HL-60 (cell line): ENCODE measurements around the gene SPRTN.

Experiments used
- GABPA ChIP-seq: IDR thresholded peaks from 2 replicates; pipeline ENCODE4 v1.6.1; 2012; ENCODE audit warnings: low read depth
- POLR2AphosphoS5 ChIP-seq: IDR thresholded peaks from 2 replicates; pipeline ENCODE4 v1.6.1; 2012; ENCODE audit warnings: low read depth
- TF ChIP-seq, protein P1 (sequence below): IDR thresholded peaks from 2 replicates; pipeline ENCODE4 v1.6.1; 2012; ENCODE audit warnings: low read depth; ENCODE audit not compliant: insufficient replicate concordance
- TF ChIP-seq, protein P2 (sequence below): IDR thresholded peaks from one replicate; pipeline ENCODE4 v1.5.1; 2011; ENCODE audit warnings: low read length, control low read depth, inconsistent platforms; ENCODE audit not compliant: insufficient read depth

GRCh38 chr1:231295938-231296337 lies 42.2 kb upstream of the SPRTN start:
- TF ChIP-seq, protein P1, sequence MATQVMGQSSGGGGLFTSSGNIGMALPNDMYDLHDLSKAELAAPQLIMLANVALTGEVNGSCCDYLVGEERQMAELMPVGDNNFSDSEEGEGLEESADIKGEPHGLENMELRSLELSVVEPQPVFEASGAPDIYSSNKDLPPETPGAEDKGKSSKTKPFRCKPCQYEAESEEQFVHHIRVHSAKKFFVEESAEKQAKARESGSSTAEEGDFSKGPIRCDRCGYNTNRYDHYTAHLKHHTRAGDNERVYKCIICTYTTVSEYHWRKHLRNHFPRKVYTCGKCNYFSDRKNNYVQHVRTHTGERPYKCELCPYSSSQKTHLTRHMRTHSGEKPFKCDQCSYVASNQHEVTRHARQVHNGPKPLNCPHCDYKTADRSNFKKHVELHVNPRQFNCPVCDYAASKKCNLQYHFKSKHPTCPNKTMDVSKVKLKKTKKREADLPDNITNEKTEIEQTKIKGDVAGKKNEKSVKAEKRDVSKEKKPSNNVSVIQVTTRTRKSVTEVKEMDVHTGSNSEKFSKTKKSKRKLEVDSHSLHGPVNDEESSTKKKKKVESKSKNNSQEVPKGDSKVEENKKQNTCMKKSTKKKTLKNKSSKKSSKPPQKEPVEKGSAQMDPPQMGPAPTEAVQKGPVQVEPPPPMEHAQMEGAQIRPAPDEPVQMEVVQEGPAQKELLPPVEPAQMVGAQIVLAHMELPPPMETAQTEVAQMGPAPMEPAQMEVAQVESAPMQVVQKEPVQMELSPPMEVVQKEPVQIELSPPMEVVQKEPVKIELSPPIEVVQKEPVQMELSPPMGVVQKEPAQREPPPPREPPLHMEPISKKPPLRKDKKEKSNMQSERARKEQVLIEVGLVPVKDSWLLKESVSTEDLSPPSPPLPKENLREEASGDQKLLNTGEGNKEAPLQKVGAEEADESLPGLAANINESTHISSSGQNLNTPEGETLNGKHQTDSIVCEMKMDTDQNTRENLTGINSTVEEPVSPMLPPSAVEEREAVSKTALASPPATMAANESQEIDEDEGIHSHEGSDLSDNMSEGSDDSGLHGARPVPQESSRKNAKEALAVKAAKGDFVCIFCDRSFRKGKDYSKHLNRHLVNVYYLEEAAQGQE: no peak
- TF ChIP-seq, protein P2, sequence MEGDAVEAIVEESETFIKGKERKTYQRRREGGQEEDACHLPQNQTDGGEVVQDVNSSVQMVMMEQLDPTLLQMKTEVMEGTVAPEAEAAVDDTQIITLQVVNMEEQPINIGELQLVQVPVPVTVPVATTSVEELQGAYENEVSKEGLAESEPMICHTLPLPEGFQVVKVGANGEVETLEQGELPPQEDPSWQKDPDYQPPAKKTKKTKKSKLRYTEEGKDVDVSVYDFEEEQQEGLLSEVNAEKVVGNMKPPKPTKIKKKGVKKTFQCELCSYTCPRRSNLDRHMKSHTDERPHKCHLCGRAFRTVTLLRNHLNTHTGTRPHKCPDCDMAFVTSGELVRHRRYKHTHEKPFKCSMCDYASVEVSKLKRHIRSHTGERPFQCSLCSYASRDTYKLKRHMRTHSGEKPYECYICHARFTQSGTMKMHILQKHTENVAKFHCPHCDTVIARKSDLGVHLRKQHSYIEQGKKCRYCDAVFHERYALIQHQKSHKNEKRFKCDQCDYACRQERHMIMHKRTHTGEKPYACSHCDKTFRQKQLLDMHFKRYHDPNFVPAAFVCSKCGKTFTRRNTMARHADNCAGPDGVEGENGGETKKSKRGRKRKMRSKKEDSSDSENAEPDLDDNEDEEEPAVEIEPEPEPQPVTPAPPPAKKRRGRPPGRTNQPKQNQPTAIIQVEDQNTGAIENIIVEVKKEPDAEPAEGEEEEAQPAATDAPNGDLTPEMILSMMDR: no peak
- TF ChIP-seq POLR2AphosphoS5: no peak
- no peak for TF ChIP-seq GABPA
